ENCODE data around the gene EDA.

DNA sequence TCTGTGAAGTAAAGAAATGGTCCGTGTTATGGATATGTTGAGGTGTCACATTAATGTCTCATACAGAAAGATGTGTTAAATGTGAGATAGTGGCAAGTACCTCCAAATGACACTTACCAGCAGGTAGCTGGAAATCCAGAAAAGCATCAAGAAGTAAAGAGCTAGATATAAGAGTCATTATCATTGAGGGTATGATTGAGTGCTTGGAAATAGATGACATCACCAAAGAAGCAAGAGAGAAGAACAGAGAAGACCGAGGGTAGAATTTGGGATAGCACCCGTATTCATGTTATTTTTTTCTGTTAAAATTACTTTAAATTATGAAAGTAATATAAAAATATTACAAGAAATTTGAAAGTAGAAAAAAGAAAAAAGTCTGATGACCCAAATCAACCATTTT lies 15.7 kb upstream of the EDA start:
- TF ChIP-seq THAP7 (CRISPR knock-in tag; IDR thresholded peaks at IDR 0.05) (no peak), ZBTB1 (CRISPR knock-in tag; IDR thresholded peaks at IDR 0.05; ENCODE audit: borderline replicate concordance) (no peak), ZNF143 (CRISPR knock-in tag; IDR thresholded peaks at IDR 0.05) (no peak), FOXM1 (CRISPR knock-in tag; IDR thresholded peaks at IDR 0.05) (no peak), JUNB (CRISPR knock-in tag; IDR thresholded peaks at IDR 0.05; ENCODE audit: borderline replicate concordance) (no peak), YY1 (IDR thresholded peaks at IDR 0.05; ENCODE audit: insufficient read depth, insufficient replicate concordance, low read depth, low read length) (no peak), RAD21 (CRISPR knock-in tag; IDR thresholded peaks at IDR 0.05) (no peak), ZGPAT (CRISPR knock-in tag; IDR thresholded peaks at IDR 0.05) (no peak), SMYD3 (CRISPR knock-in tag; IDR thresholded peaks at IDR 0.05) (no peak)
